NCI-H2029 treated with DMSO at 0.1 percent for 48 hours (cell line): ENCODE measurements around the gene EYS.

ENCODE experiments used
- DNase-seq: peaks from one replicate; lab custom pipeline; 2025; lab: John Stamatoyannopoulos, UW

The EYS gene

GRCh38 chr6:63672582-63673129 is 2034.4 kb downstream of the EYS start:
- no peak for DNase-seq

- no peak for DNase-seq
These were observed 2035.8 kb downstream of the EYS start for GRCh38 chr6:63671098-63671754.
